Karpas-422 (cell line): ENCODE measurements around the gene TFEB. TPM values are rescaled to one million over a fixed set of nuclear protein-coding genes. Genes with fewer than 3 reads are reported as not detected.

Experiments
- DNase-seq: peaks from one replicate; pipeline ENCODE4 v3.0.0-alpha.2; 2015
- H2AFZ ChIP-seq: fragments of 200-600 bp; sonication (generic); 2 replicates; pipeline ENCODE4 v1.6.1; 2014; ENCODE audit warnings: antibody characterized with exemption, low read length, mixed read lengths
- H3K27ac ChIP-seq: fragments of 200-600 bp; sonication (generic); 2 replicates; pipeline ENCODE4 v1.5.1; 2014; ENCODE audit warnings: mild to moderate bottlenecking, low read length, moderate library complexity
- H3K27me3 ChIP-seq: fragments of 200-600 bp; sonication (generic); 2 replicates; pipeline ENCODE4 v1.6.1; 2014; ENCODE audit warnings: low read length, mixed read lengths
- H3K36me3 ChIP-seq: fragments of 200-600 bp; sonication (generic); 2 replicates; pipeline ENCODE4 v1.6.1; 2014; ENCODE audit warnings: low read length, mixed read lengths; ENCODE audit not compliant: insufficient read depth
- H3K4me1 ChIP-seq: fragments of 200-600 bp; sonication (generic); 2 replicates; pipeline ENCODE4 v1.6.1; 2014; ENCODE audit warnings: mild to moderate bottlenecking, low read length, mixed read lengths
- H3K4me2 ChIP-seq: fragments of 200-600 bp; sonication (generic); 2 replicates; pipeline ENCODE4 v1.6.1; 2014; ENCODE audit warnings: low read length, low read depth, mild to moderate bottlenecking; ENCODE audit not compliant: poor library complexity, severe bottlenecking
- H3K4me3 ChIP-seq: fragments of 200-600 bp; sonication (generic); 2 replicates; pipeline ENCODE4 v1.5.1; 2014; ENCODE audit warnings: mild to moderate bottlenecking, antibody characterized with exemption, low read length, mixed read lengths
- H3K79me2 ChIP-seq: fragments of 200-600 bp; sonication (generic); 2 replicates; pipeline ENCODE4 v1.6.1; 2014; ENCODE audit warnings: mild to moderate bottlenecking, low read length, mixed read lengths
- H3K9ac ChIP-seq: fragments of 200-600 bp; sonication (generic); 2 replicates; pipeline ENCODE4 v1.6.0; 2014; ENCODE audit warnings: low read length
- H3K9me2 ChIP-seq: fragments of 200-600 bp; sonication (generic), shearing (Covaris generic); replicated peaks from 2 replicates; pipeline ENCODE4 v1.6.0; 2014; ENCODE audit warnings: mild to moderate bottlenecking, low read length, moderate library complexity; ENCODE audit not compliant: insufficient read depth
- H3K9me3 ChIP-seq: fragments of 300-700, 200-600 bp; sonication (generic); 2 replicates; pipeline ENCODE4 v1.6.1; 2014; ENCODE audit warnings: low read length, mixed read lengths
- H4K20me1 ChIP-seq: fragments of 200-600 bp; sonication (generic); 2 replicates; pipeline ENCODE4 v1.6.1; 2014; ENCODE audit warnings: mild to moderate bottlenecking, antibody characterized with exemption, low read length, low read depth; ENCODE audit not compliant: insufficient read depth
- total RNA-seq: library from RNA; depleted of rRNA; stranded (reverse); fragments of >200 nt; shearing (Covaris generic); gene quantifications from 2 replicates; pipeline ENCODE4 v1.2.3, GENCODE V29; 2014; ENCODE audit warnings: low replicate concordance

TFEB gene
- total RNA-seq, 1 experiment from 2014 or later = 72.3 TPM

DNA sequence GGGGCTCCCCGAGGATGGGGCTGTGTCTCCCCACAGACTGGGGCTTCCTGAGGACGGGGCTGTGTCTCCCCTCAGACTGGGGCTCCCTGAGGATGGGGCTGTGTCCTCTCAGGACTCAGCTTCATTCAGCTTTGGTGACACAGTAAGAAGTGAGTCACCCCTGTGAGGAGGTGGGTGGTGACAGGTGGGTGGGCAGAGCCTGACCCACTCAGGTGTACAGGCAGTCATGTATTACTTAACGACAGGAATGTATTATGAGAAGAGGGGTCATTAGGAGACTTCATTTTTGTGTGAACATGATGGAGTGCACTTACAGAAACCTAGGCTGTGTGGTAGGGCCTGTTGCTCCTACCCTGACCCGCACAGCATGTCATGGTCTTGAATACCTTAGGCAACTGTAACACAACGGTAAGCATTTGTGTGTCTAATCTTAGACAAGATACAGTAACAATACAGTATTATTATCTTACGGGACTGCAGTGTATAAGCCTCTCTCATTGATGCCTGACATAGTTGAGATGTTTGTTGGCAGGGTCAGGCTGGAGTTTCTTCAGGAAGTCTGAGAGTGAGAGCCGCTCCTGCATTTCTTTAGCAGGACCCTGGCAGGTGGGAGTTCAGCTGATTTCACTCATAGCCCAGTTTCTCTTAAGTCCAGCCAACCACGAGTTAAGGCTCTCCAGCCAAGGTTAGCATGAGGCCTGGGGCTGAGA, 22.7 kb upstream of the TFEB start:
- H3K9me2 ChIP-seq = no peaks in the 10 kb centered on the region
- no peak overlapping the region for H3K4me2 ChIP-seq
- no peak overlapping the region for H3K4me3 ChIP-seq

DNA sequence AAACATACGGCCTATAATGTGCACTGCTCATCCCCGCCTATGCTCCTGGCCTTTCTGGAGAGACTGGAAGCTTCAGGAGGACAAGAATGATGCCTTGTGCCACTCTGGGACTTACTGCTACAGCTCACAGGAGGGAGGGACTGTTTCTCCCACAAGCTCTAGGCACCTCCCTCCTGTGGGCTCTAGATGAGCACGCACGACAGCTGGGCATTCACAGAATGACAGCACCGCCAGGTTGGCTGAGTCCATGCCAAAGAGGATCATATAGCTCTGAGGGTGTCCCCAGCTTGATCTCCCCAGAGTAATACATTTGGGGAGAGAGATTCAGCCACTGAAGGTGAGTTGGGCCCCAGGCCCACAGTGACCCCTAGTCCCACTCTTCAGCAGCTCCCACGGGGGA, 21.9 kb upstream of the TFEB start:
- H4K20me1 ChIP-seq = no peaks in the 10 kb centered on the region
- H3K79me2 ChIP-seq = no peaks in the 10 kb centered on the region
- H3K9ac ChIP-seq = no peak overlapping the region
- no peaks in the 10 kb centered on the region for H3K9me3 ChIP-seq
- H3K27ac ChIP-seq = no peak overlapping the region
- H3K36me3 ChIP-seq = no peaks in the 10 kb centered on the region
- H3K27me3 ChIP-seq = no peaks in the 10 kb centered on the region
- DNase-seq = no peak
- no peaks in the 10 kb centered on the region for H3K9me2 ChIP-seq
- H3K4me1 ChIP-seq = peaks cover 8% of the 10 kb centered on the region
- no peak overlapping the region for H3K4me2 ChIP-seq
- no peak overlapping the region for H2AFZ ChIP-seq
- no peak overlapping the region for H3K4me3 ChIP-seq

More for the DNA sequence above, 22.7 kb upstream of the TFEB start:
- H3K4me1 ChIP-seq = peaks cover 8% of the 10 kb centered on the region
- H3K9ac ChIP-seq = no peak overlapping the region
- no peaks in the 10 kb centered on the region for H3K9me3 ChIP-seq
- H3K79me2 ChIP-seq = no peaks in the 10 kb centered on the region
- H3K36me3 ChIP-seq = no peaks in the 10 kb centered on the region
- no peak overlapping the region for H2AFZ ChIP-seq
- H3K27me3 ChIP-seq = no peaks in the 10 kb centered on the region
- no peaks in the 10 kb centered on the region for H4K20me1 ChIP-seq
- no peak for DNase-seq
- H3K27ac ChIP-seq = no peak overlapping the region

DNA sequence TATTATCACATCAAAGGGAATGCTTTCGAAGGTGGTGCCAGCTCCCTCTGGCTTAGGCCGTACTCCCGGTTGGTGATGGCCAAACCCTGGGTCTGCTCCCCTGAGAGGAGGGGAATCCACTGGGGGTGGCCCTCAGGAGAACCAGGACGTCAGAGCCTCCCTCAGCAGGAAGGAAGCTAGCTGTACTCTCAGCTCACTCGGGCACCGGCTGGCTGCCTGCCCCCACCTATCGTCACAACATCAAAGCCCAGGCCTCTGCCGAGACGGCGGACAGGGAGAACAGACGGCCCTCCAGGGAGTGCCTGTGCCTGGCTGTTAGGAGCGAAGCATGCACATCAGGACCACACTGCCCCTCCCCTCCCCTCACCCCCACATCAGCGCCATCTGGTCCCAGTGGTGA, 20.9 kb upstream of the TFEB start:
- H3K27me3 ChIP-seq = no peaks in the 10 kb centered on the region
- no peak overlapping the region for H3K27ac ChIP-seq
- H3K9ac ChIP-seq = no peak overlapping the region
- no peak overlapping the region for H3K4me2 ChIP-seq
- H3K4me3 ChIP-seq = no peak overlapping the region
- peaks cover 8% of the 10 kb centered on the region for H3K4me1 ChIP-seq
- no peaks in the 10 kb centered on the region for H3K79me2 ChIP-seq
- no peak overlapping the region for H2AFZ ChIP-seq
- DNase-seq = no peak
- H3K36me3 ChIP-seq = no peaks in the 10 kb centered on the region
- no peaks in the 10 kb centered on the region for H3K9me3 ChIP-seq
- H3K9me2 ChIP-seq = no peaks in the 10 kb centered on the region
- H4K20me1 ChIP-seq = no peaks in the 10 kb centered on the region

GRCh38 chr6:41755895-41756294, 20.5 kb upstream of the TFEB start:
- peaks cover 8% of the 10 kb centered on the region for H3K4me1 ChIP-seq
- H3K27me3 ChIP-seq = no peaks in the 10 kb centered on the region
- no peak overlapping the region for H3K4me2 ChIP-seq
- H4K20me1 ChIP-seq = no peaks in the 10 kb centered on the region
- H3K79me2 ChIP-seq = no peaks in the 10 kb centered on the region
- H3K9ac ChIP-seq = no peak overlapping the region
- no peaks in the 10 kb centered on the region for H3K9me2 ChIP-seq
- H3K4me3 ChIP-seq = no peak overlapping the region
- no peak overlapping the region for H2AFZ ChIP-seq
- H3K27ac ChIP-seq = no peak overlapping the region
- DNase-seq = no peak
- H3K9me3 ChIP-seq = no peaks in the 10 kb centered on the region
- H3K36me3 ChIP-seq = no peaks in the 10 kb centered on the region

DNA sequence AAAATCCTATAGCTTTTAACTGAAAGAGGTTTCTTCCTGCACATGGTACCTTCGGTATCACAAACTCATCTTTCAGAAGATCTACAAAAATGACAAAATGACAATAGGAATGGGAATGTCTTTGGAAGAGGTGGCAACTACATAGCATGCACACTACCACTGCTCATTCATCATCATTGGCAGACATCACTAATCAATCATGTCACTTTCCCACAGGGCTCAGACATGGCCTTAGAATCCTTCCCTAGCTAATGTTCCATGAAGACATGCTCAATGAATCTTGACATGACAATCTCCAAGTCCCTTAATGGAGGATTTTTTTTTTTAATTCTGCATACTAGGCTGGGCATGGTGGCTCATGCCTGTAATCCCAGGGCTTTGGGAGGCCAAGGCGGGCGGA, 15.0 kb upstream of the TFEB start:
- Histone ChIP-seq H3K9me3 (no peaks in the 10 kb centered on the region), H3K9ac (no peak overlapping the region), H3K79me2 (no peaks in the 10 kb centered on the region), H2AFZ (no peak overlapping the region), H3K27me3 (no peaks in the 10 kb centered on the region), H3K4me3 (no peak overlapping the region), H3K4me1 (no peaks in the 10 kb centered on the region), H3K36me3 (no peaks in the 10 kb centered on the region), H3K4me2 (no peak overlapping the region), H3K27ac (no peak overlapping the region), H3K9me2 (no peaks in the 10 kb centered on the region), H4K20me1 (no peaks in the 10 kb centered on the region)
- no peak for DNase-seq

- no peak for DNase-seq
- Histone ChIP-seq H3K27me3 (no peaks in the 10 kb centered on the region), H3K9me3 (no peaks in the 10 kb centered on the region), H3K27ac (no peak overlapping the region), H3K79me2 (no peaks in the 10 kb centered on the region), H3K9ac (no peak overlapping the region), H3K4me1 (no peaks in the 10 kb centered on the region), H3K4me3 (no peak overlapping the region), H3K9me2 (no peaks in the 10 kb centered on the region), H3K4me2 (no peak overlapping the region), H3K36me3 (no peaks in the 10 kb centered on the region), H2AFZ (no peak overlapping the region), H4K20me1 (no peaks in the 10 kb centered on the region)
These were observed 13.1 kb upstream of the TFEB start for GRCh38 chr6:41748542-41748941.

DNA sequence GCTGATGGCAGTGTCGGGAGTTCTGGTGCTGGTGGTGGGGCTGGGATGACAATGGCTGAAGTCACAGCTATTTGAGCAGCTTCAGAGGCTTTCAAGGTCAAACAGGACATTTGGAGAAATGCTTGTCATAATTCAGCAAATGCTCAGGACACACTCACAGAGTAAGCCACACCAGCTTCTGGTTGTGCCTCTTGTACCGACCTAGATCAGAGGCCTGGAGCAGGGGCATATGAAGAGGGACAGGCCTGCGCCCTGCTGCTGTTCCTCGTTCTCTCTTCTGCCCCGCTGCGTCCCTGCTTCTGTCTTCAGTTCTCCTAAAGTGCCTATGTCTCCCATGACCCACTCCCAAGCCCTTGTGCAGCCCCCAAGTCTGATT, 12.7 kb upstream of the TFEB start:
- no peak overlapping the region for H3K27ac ChIP-seq
- no peak overlapping the region for H3K4me3 ChIP-seq
- H3K4me1 ChIP-seq = no peaks in the 10 kb centered on the region
- H3K27me3 ChIP-seq = no peaks in the 10 kb centered on the region
- H3K4me2 ChIP-seq = no peak overlapping the region
- no peaks in the 10 kb centered on the region for H4K20me1 ChIP-seq
- H3K9ac ChIP-seq = no peak overlapping the region
- no peaks in the 10 kb centered on the region for H3K9me3 ChIP-seq
- no peaks in the 10 kb centered on the region for H3K79me2 ChIP-seq
- H3K9me2 ChIP-seq = no peaks in the 10 kb centered on the region
- H2AFZ ChIP-seq = no peak overlapping the region
- DNase-seq = no peak
- no peaks in the 10 kb centered on the region for H3K36me3 ChIP-seq

DNA sequence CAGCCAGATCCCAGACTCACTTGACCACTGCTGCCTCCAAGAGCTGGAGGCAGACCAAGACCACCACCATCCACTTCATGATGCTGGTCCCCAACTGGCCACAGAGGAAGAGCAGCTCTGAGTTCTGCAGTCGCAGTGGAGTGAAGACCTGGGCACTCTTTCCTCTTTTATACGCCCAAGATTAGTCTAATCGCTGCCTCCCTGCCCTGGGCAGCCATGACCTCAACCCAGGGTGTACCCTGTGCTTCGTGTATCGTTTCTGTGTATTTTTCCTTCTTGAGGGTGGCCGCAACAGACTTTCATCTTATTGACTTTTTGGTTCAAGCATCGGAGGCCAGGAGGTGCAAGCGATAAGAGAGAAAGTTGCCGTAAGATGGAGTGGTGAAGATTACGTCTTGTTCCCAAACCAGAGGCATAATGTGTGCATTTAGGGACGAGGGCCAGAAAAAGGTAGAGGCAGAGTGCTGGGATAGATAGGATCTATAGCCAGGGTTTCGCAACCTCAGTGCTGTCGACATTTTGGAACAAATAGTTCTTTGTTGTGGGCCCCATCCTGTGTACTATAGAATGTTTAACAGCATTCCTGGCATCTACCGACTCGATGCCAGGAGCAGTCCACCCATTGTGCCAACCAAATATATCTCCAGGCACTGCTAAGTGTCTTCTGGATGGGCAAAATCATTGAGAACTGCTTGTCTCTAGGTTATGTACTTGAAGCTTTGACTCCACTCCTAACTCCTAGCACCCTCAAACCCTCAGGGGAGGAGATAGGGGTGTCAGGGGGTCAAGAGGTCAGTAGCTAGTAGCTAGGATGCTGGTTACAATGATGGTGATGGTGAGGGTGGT, 12.1 kb upstream of the TFEB start, which contains the start of gene PGC:
TSS of gene PGC (minus strand) at position 142 of the 846 bp plus-strand sequence. CDS start at position 79, 63 bp downstream.
- Histone ChIP-seq H3K4me3 (no peak within 1 kb of the TSS), H3K36me3 (no peaks in the 10 kb centered on the region), H3K9me2 (no peaks in the 10 kb centered on the region), H3K79me2 (no peaks in the 10 kb centered on the region), H4K20me1 (no peaks in the 10 kb centered on the region), H3K27me3 (no peaks in the 10 kb centered on the region), H3K4me2 (no peak within 1 kb of the TSS), H3K4me1 (no peaks in the 10 kb centered on the region), H2AFZ (no peak within 1 kb of the TSS), H3K9ac (no peak within 1 kb of the TSS), H3K9me3 (no peaks in the 10 kb centered on the region), H3K27ac (no peak within 1 kb of the TSS)
- DNase-seq = no peak
